ENCODE data around the gene SENP8.

The SENP8 gene

GRCh38 chr15:72174551-72175165 is 56.5 kb downstream of the SENP8 start:
- DNase-seq = no peak

GRCh38 chr15:72175186-72176044 is 57.2 kb downstream of the SENP8 start:
- DNase-seq = no peak

- peak in 16 of 51 donors; percentile 20 to 69 (median 46) for DNase-seq
Measured at GRCh38 chr15:72176159-72176558, 58.0 kb downstream of the SENP8 start.

GRCh38 chr15:72176743-72177142 is 58.5 kb downstream of the SENP8 start:
- no peak for DNase-seq

- no peak for DNase-seq
Measured at GRCh38 chr15:72178976-72179585, 60.9 kb downstream of the SENP8 start.

- peak in 45 of 51 donors; percentile 16 to 93 (median 75) for DNase-seq
Measured at GRCh38 chr15:72179950-72180581, 61.9 kb downstream of the SENP8 start.

- DNase-seq = no peak
Measured at GRCh38 chr15:72180761-72181324, 62.6 kb downstream of the SENP8 start.

GRCh38 chr15:72182244-72182643 is 64.0 kb downstream of the SENP8 start:
- no peak for DNase-seq

GRCh38 chr15:72182673-72183072 is 64.5 kb downstream of the SENP8 start:
- DNase-seq = no peak

- DNase-seq = no peak
Measured at GRCh38 chr15:72183781-72184164, 65.6 kb downstream of the SENP8 start.

- peak in 23 of 51 donors; percentile 11 to 63 (median 36) for DNase-seq
Measured at GRCh38 chr15:72184165-72184811, 66.1 kb downstream of the SENP8 start.

GRCh38 chr15:72189250-72189902 is 71.2 kb downstream of the SENP8 start:
- no peak for DNase-seq

- DNase-seq = no peak
Measured at GRCh38 chr15:72192416-72192815, 74.2 kb downstream of the SENP8 start.
